HG03520 (cell line): ENCODE data around the gene LMO3.

ENCODE experiments used
- ATAC-seq: cut with Tn5 transposase; IDR thresholded peaks from one replicate; pipeline ENCODE4 v1.9.1; 2021; ENCODE audit warnings: mild to moderate bottlenecking, moderate library complexity; ENCODE audit not compliant: unreplicated experiment

Gene LMO3

GRCh38 chr12:16606117-16606200 is at the start of gene LMO3:
LMO3 (minus strand) TSS chr12:16606162; CDS start chr12:16600860, 5,302 bp downstream.
- ATAC-seq, result no peak

GRCh38 chr12:16636435-16637055 is 30.6 kb upstream of the LMO3 start:
- ATAC-seq, result peak; percentile 90

GRCh38 chr12:16634786-16635185 is 28.8 kb upstream of the LMO3 start:
- no peak for ATAC-seq

GRCh38 chr12:16626991-16627390 is 21.0 kb upstream of the LMO3 start:
- ATAC-seq, result no peak

- no peak for ATAC-seq
Observed at GRCh38 chr12:16622338-16622737, 16.4 kb upstream of the LMO3 start.

GRCh38 chr12:16619537-16619936 is 13.6 kb upstream of the LMO3 start:
- ATAC-seq, result no peak

- no peak for ATAC-seq
Observed at GRCh38 chr12:16618256-16618655, 12.3 kb upstream of the LMO3 start.

- ATAC-seq, result no peak
Observed at GRCh38 chr12:16613199-16613598, 7.2 kb upstream of the LMO3 start.

GRCh38 chr12:16612647-16613046 is 6.7 kb upstream of the LMO3 start:
- no peak for ATAC-seq

GRCh38 chr12:16611146-16611545 is 5.2 kb upstream of the LMO3 start:
- ATAC-seq, result no peak

GRCh38 chr12:16610743-16611142 is 4.8 kb upstream of the LMO3 start:
- no peak for ATAC-seq

- ATAC-seq, result no peak
Observed at GRCh38 chr12:16610001-16610585, 4.1 kb upstream of the LMO3 start.

GRCh38 chr12:16608946-16609539 is 3.1 kb upstream of the LMO3 start:
- no peak for ATAC-seq

GRCh38 chr12:16607906-16608775 is 2.2 kb upstream of the LMO3 start:
- ATAC-seq, result no peak

- no peak for ATAC-seq
Observed at GRCh38 chr12:16606991-16607390, 1.0 kb upstream of the LMO3 start.

- ATAC-seq, result no peak
Observed at GRCh38 chr12:16606201-16606849, 363 bp upstream of the LMO3 start.

GRCh38 chr12:16605642-16606116 is 283 bp downstream of the LMO3 start:
- ATAC-seq, result no peak

GRCh38 chr12:16604596-16605252 is 1.2 kb downstream of the LMO3 start:
- ATAC-seq, result no peak

GRCh38 chr12:16603916-16604575 is 1.9 kb downstream of the LMO3 start:
- ATAC-seq, result no peak

- no peak for ATAC-seq
Observed at GRCh38 chr12:16603260-16603915, 2.6 kb downstream of the LMO3 start.
